Cardiac muscle cell (in vitro differentiated cells and primary cell): ENCODE measurements around the gene HEPACAM. TPM values are rescaled to one million over a fixed set of nuclear protein-coding genes. Genes with fewer than 3 reads are reported as not detected.

ENCODE experiments used
- DNase-seq, 2 donors: peaks; one replicate each; pipeline versions ENCODE4 v3.0.0 to v3.0.0-alpha.2; 2010 to 2017; ENCODE audit warnings: low read depth in 1 of 2, low spot score in 1 of 2
- H3K27ac ChIP-seq: fragments of 200-600 bp; sonication (generic); 2 replicates; pipeline ENCODE4 v1.5.1; 2016
- H3K27me3 ChIP-seq: fragments of 200-600 bp; sonication (generic); 2 replicates; pipeline ENCODE4 v1.6.0; 2016; ENCODE audit warnings: control low read depth
- H3K36me3 ChIP-seq: fragments of 200-600 bp; sonication (generic); 2 replicates; pipeline ENCODE4 v1.5.1; 2016; ENCODE audit warnings: control low read depth
- H3K4me1 ChIP-seq: fragments of 200-600 bp; sonication (generic); 2 replicates; pipeline ENCODE4 v1.8.1; 2017; ENCODE audit warnings: low read depth, mild to moderate bottlenecking, mixed run types
- H3K4me3 ChIP-seq: fragments of 200-600 bp; sonication (generic); 2 replicates; pipeline ENCODE4 v1.5.1; 2016; ENCODE audit warnings: mild to moderate bottlenecking
- H3K9me3 ChIP-seq: fragments of 200-600 bp; sonication (generic); 2 replicates; pipeline ENCODE4 v1.5.1; 2017; ENCODE audit warnings: low read depth, mild to moderate bottlenecking, control low read depth
- polyA plus RNA-seq: library from polyadenylated mRNA; unstranded; fragments of >200 nt; fragmentation: Nextera tagmentation; extraction: Ambion mirVana; gene quantifications from 2 replicates; pipeline ENCODE4 v1.2.1, GENCODE V29; 2016
- total RNA-seq: library from RNA; depleted of rRNA; stranded (reverse); fragments of >200 nt; gene quantifications from 2 replicates; pipeline ENCODE4 v1.2.3, GENCODE V29; 2016
- TF ChIP-seq, protein P1 (sequence below): IDR thresholded peaks from 2 replicates; pipeline ENCODE4 v1.5.1; 2012; ENCODE audit warnings: low read depth, mild to moderate bottlenecking, low read length

The HEPACAM gene
- total and polyA plus RNA-seq, 2 experiments from 2014 or later = 0.12 TPM; not detected in 1

- no peaks in the 10 kb centered on the region for H3K36me3 ChIP-seq
- no peaks in the 10 kb centered on the region for H3K4me1 ChIP-seq
- TF ChIP-seq, protein P1, sequence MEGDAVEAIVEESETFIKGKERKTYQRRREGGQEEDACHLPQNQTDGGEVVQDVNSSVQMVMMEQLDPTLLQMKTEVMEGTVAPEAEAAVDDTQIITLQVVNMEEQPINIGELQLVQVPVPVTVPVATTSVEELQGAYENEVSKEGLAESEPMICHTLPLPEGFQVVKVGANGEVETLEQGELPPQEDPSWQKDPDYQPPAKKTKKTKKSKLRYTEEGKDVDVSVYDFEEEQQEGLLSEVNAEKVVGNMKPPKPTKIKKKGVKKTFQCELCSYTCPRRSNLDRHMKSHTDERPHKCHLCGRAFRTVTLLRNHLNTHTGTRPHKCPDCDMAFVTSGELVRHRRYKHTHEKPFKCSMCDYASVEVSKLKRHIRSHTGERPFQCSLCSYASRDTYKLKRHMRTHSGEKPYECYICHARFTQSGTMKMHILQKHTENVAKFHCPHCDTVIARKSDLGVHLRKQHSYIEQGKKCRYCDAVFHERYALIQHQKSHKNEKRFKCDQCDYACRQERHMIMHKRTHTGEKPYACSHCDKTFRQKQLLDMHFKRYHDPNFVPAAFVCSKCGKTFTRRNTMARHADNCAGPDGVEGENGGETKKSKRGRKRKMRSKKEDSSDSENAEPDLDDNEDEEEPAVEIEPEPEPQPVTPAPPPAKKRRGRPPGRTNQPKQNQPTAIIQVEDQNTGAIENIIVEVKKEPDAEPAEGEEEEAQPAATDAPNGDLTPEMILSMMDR = no peak
- peak in 1 of 2 donors; percentile 91 for DNase-seq
- H3K27ac ChIP-seq = no peak overlapping the region
- no peak overlapping the region for H3K4me3 ChIP-seq
- H3K9me3 ChIP-seq = no peaks in the 10 kb centered on the region
- H3K27me3 ChIP-seq = peaks cover 20% of the 10 kb centered on the region
Observed at GRCh38 chr11:124898711-124899110, 37.1 kb downstream of the HEPACAM start.

DNA sequence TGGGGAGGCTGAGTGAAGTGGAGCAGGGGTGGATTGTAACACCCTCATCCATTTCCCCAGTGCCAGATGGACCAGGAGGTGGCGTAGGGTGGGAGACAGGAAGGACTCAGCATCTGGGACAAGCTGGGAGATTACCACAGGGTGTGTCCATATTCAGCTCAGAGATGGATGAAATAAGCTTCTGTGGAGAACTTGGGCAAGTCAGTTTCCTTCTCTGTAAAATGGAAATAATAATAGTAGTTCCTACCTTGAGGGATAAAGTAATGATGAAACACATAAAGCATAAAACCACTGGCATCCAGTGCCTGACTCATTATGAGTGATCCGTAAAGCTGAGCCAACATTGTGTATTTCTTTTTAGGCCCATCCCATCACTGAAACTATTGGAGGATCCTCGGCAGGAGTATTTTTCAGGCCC lies 37.6 kb downstream of the HEPACAM start:
- DNase-seq = peak in 1 of 2 donors; percentile 90
- no peak overlapping the region for H3K27ac ChIP-seq
- H3K9me3 ChIP-seq = no peaks in the 10 kb centered on the region
- peaks cover 16% of the 10 kb centered on the region for H3K27me3 ChIP-seq
- H3K36me3 ChIP-seq = no peaks in the 10 kb centered on the region
- no peak overlapping the region for H3K4me3 ChIP-seq
- H3K4me1 ChIP-seq = no peaks in the 10 kb centered on the region
- TF ChIP-seq, protein P1 = peak; percentile 16

DNA sequence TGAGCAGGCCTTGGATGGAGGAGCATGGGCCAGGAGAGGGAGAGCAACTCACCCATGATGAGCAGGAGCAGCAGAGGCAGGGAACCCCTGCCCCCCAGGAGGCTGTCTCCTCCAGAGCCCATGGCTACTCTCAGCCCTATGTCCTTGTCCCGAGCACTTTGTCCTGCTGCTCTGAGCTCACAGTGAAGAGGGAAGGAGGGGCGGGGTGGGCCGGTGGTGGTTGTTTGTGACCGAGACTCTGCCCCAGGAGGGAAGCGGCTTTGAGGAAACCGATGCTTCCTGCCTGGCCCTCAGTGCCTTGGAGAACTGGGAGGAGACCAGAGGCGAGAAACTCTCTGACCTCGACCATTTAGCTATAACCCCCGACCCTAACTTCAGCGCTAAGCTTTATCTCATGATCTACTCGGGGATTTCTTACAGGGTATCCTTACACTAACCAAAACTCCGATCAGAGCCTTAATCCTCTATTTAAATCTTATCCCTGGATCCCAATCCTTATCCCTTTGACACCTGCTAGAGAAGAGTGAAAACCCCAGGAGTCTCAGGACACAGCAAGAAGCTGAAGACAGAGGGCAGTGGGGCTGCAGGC lies 38.1 kb downstream of the HEPACAM start, which contains the start of gene ROBO4:
ROBO4 (minus strand) TSS at position 192 of the 589 bp plus-strand sequence; CDS start at position 122, 70 bp downstream.
- no peak within 1 kb of the TSS for H3K27ac ChIP-seq
- H3K4me3 ChIP-seq = no peak within 1 kb of the TSS
- no peaks in the 10 kb centered on the region for H3K4me1 ChIP-seq
- TF ChIP-seq, protein P1 = no peak
- no peaks in the 10 kb centered on the region for H3K36me3 ChIP-seq
- no peaks in the 10 kb centered on the region for H3K9me3 ChIP-seq
- peak in 1 of 2 donors; percentile 13 for DNase-seq
- peaks cover 16% of the 10 kb centered on the region for H3K27me3 ChIP-seq

GRCh38 chr11:124896821-124897391 lies 38.9 kb downstream of the HEPACAM start:
- TF ChIP-seq, protein P1 = no peak
- peak in 1 of 2 donors; percentile 11 for DNase-seq
- Histone ChIP-seq H3K4me1 (no peaks in the 10 kb centered on the region), H3K27me3 (peaks cover 12% of the 10 kb centered on the region), H3K36me3 (no peaks in the 10 kb centered on the region), H3K9me3 (no peaks in the 10 kb centered on the region), H3K4me3 (no peak overlapping the region), H3K27ac (no peak overlapping the region)

- DNase-seq = no peak
- H3K4me3 ChIP-seq = no peak overlapping the region
- no peaks in the 10 kb centered on the region for H3K9me3 ChIP-seq
- H3K36me3 ChIP-seq = no peaks in the 10 kb centered on the region
- peaks cover 9% of the 10 kb centered on the region for H3K27me3 ChIP-seq
- no peaks in the 10 kb centered on the region for H3K4me1 ChIP-seq
- TF ChIP-seq, protein P1 = no peak
- H3K27ac ChIP-seq = no peak overlapping the region
Observed at GRCh38 chr11:124896071-124896750, 39.6 kb downstream of the HEPACAM start.
